OCI-LY7 (cell line): ENCODE measurements around the gene SEZ6L. TPM values are rescaled to one million over a fixed set of nuclear protein-coding genes. Genes with fewer than 3 reads are reported as not detected.

ENCODE experiments used
- BruUV-seq: library from RNA; stranded (reverse); fragments of 400-500 nt; replicated peaks from 2 replicates; lab custom pipeline; 2021; lab: Mats Ljungman, UMichigan
- CTCF ChIA-PET: fragments of 300-600 bp; sonication (Branson Sonifier 250); formaldehyde crosslinking; loops from one replicate; lab custom pipeline; 2022; ENCODE audit warnings: antibody characterized with exemption; ENCODE audit not compliant: unreplicated experiment; lab: Charles Lee
- POLR2A ChIA-PET: fragments of 300-600 bp; sonication (Branson Sonifier 250); formaldehyde crosslinking; loops from one replicate; lab custom pipeline; 2022; ENCODE audit warnings: antibody characterized with exemption; lab: Charles Lee
- DNase-seq: peaks from one replicate; pipeline ENCODE4 v3.0.0-alpha.2; 2015; ENCODE audit warnings: low spot score
- H2AFZ ChIP-seq: fragments of 200-600 bp; sonication (generic), shearing (Covaris generic); 2 replicates; pipeline ENCODE4 v1.6.1; 2014; ENCODE audit warnings: mild to moderate bottlenecking, antibody characterized with exemption, low read length, moderate library complexity
- H3K27ac ChIP-seq: fragments of 200-600 bp; sonication (generic); 2 replicates; pipeline ENCODE4 v1.5.1; 2014; ENCODE audit warnings: mixed run types, low read depth, mild to moderate bottlenecking, moderate library complexity, low read length, inconsistent platforms; ENCODE audit not compliant: poor library complexity, severe bottlenecking
- H3K36me3 ChIP-seq: fragments of 200-600 bp; sonication (generic); 2 replicates; pipeline ENCODE4 v1.6.1; 2014; ENCODE audit warnings: mild to moderate bottlenecking, antibody characterized with exemption, low read length, moderate library complexity, mixed read lengths; ENCODE audit not compliant: insufficient read depth
- H3K4me1 ChIP-seq: fragments of 200-600 bp; sonication (generic); 2 replicates; pipeline ENCODE4 v1.5.1; 2014; ENCODE audit warnings: mild to moderate bottlenecking, low read length; ENCODE audit not compliant: insufficient read depth, poor library complexity, severe bottlenecking
- H3K4me2 ChIP-seq: fragments of 200-600 bp; sonication (generic); 2 replicates; pipeline ENCODE4 v1.6.1; 2014; ENCODE audit warnings: mild to moderate bottlenecking, low read length
- H3K4me3 ChIP-seq: fragments of 200-600 bp; sonication (generic); 2 replicates; pipeline ENCODE4 v1.5.1; 2014; ENCODE audit warnings: mild to moderate bottlenecking, low read depth, low read length; ENCODE audit not compliant: poor library complexity, severe bottlenecking
- H3K79me2 ChIP-seq: fragments of 200-600 bp; sonication (generic); 2 replicates; pipeline ENCODE4 v1.6.1; 2016; ENCODE audit warnings: low read depth, mild to moderate bottlenecking, low read length, moderate library complexity, mixed read lengths; ENCODE audit not compliant: insufficient read depth
- H3K9me2 ChIP-seq: fragments of 200-600 bp; sonication (generic); 2 replicates; pipeline ENCODE4 v1.6.1; 2016; ENCODE audit warnings: mild to moderate bottlenecking, low read length, mixed read lengths; ENCODE audit not compliant: insufficient read depth
- H3K9me3 ChIP-seq: fragments of 200-600 bp; sonication (generic); 2 replicates; pipeline ENCODE4 v1.6.1; 2014; ENCODE audit warnings: mild to moderate bottlenecking, mixed run types, low read length, mixed read lengths
- H4K20me1 ChIP-seq: fragments of 200-600 bp; sonication (generic); 2 replicates; pipeline ENCODE4 v1.6.1; 2014; ENCODE audit warnings: mild to moderate bottlenecking, antibody characterized with exemption, low read length, moderate library complexity, mixed read lengths; ENCODE audit not compliant: insufficient read depth
- EZH2phosphoT487 ChIP-seq: fragments of 200-600 bp; sonication (generic); IDR thresholded peaks from 2 replicates; pipeline ENCODE4 v1.6.1; 2018; ENCODE audit warnings: low read depth, borderline replicate concordance, mild to moderate bottlenecking, mixed run types, antibody characterized with exemption, low read length, moderate library complexity, mixed read lengths
- intact Hi-C: fragments of 100-400 bp; cut with micrococcal nuclease; formaldehyde crosslinking; loops from one replicate; pipeline ENCODE4 v1.10.0; 2022; ENCODE audit not compliant: unreplicated experiment
- total RNA-seq, 2 experiments: library from RNA; depleted of rRNA in 1 of 2; stranded (reverse); fragments of >200 nt in 1 of 2; shearing (Covaris generic) in 1 of 2; gene quantifications; 2 replicates each; pipeline ENCODE4 v1.2.3, GENCODE V29; 2014 to 2022
- TF ChIP-seq, protein P1 (sequence below): fragments of 200-600 bp; sonication (generic); conservative IDR thresholded peaks from 2 replicates; pipeline ENCODE4 v1.5.1; 2014; ENCODE audit warnings: mild to moderate bottlenecking, antibody characterized with exemption, low read length, moderate library complexity, mixed read lengths

Gene SEZ6L
- total RNA-seq, 2 experiments from 2014 or later = not detected

DNA sequence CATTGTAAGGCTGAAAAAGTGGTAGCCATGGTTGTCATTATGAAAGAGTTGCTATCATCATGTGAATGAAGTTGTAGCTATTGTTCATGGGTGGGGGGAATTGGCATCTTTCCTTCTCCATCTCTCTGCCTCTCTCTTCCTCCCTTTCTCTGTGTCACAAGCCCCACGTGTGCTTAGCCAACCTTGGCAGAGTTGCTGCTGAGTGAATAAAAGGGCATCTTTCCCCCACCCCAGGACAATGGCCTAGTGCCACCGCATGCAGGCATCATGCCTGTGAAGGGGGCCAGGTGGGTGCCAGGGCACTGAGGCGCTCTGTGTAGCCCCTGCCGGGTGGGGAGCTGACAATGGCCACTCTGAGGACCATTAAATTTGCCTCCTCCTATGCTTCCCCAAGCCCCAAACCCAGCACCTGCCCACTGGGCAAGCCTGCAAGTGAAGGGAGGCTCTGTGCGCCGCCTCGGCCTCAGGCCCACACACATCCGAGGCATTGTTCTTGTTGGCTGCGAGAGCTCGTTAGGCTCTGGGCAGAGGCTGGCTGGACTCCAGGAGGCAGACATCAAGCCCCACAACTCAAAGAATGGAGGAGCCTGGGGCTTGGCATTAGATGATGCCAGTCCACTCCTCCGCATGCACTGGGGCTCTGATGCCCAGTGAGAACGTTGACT, 103.9 kb downstream of the SEZ6L start:
- intact Hi-C loops = no loop called here
- no TSS peak for BruUV-seq
- POLR2A ChIA-PET = no interaction called here
- no peak overlapping the region for H3K4me2 ChIP-seq
- CTCF ChIA-PET = interaction anchor here (0.6 kb wide), 1 partner anchor 41 kb away, joined by 3 read pairs; no protein-coding TSS in a partner anchor
- no peaks in the 10 kb centered on the region for H3K36me3 ChIP-seq
- no peaks in the 10 kb centered on the region for H3K9me3 ChIP-seq
- TF ChIP-seq, protein P1, sequence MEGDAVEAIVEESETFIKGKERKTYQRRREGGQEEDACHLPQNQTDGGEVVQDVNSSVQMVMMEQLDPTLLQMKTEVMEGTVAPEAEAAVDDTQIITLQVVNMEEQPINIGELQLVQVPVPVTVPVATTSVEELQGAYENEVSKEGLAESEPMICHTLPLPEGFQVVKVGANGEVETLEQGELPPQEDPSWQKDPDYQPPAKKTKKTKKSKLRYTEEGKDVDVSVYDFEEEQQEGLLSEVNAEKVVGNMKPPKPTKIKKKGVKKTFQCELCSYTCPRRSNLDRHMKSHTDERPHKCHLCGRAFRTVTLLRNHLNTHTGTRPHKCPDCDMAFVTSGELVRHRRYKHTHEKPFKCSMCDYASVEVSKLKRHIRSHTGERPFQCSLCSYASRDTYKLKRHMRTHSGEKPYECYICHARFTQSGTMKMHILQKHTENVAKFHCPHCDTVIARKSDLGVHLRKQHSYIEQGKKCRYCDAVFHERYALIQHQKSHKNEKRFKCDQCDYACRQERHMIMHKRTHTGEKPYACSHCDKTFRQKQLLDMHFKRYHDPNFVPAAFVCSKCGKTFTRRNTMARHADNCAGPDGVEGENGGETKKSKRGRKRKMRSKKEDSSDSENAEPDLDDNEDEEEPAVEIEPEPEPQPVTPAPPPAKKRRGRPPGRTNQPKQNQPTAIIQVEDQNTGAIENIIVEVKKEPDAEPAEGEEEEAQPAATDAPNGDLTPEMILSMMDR = no peak
- TF ChIP-seq EZH2phosphoT487 = no peak
- no peak for DNase-seq
- H3K4me3 ChIP-seq = no peak overlapping the region
- no peaks in the 10 kb centered on the region for H3K79me2 ChIP-seq
- no peak overlapping the region for H2AFZ ChIP-seq
- no peaks in the 10 kb centered on the region for H3K9me2 ChIP-seq
- no peak overlapping the region for H3K27ac ChIP-seq
- no peaks in the 10 kb centered on the region for H3K4me1 ChIP-seq
- no peaks in the 10 kb centered on the region for H4K20me1 ChIP-seq

DNA sequence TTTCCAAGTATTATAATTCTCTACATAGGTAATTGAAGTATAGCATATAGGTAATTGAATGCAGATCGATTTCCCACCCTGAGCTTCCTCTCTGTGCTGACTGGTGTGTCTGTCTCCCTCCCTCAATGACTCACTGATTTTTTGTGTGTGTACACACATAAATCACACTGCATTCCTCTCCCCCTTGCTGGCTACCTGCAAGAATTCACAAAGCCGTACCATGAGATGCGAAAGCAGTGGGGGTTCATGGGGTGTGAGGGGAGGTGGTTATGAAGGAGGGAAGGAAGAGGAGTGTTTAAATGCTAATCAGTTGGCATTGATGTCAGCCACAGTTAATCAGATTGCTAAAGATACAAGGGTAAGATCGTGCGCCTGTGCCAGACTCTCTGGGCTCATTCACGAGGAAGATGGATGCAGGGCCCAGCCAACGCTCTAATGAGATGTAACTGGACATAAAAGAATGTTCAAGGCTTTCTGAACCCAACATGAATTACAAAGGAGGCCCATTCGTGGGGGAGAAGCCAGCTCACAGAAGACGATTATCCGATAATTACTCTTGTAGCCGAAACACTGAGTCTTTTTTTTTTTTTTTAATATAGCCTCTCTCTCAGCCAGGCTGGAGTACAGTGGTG, 107.4 kb downstream of the SEZ6L start:
- ChIA-PET POLR2A (no interaction called here), CTCF (no interaction called here)
- Histone ChIP-seq H3K9me3 (no peaks in the 10 kb centered on the region), H2AFZ (no peak overlapping the region), H3K9me2 (no peaks in the 10 kb centered on the region), H3K79me2 (no peaks in the 10 kb centered on the region), H3K4me3 (no peak overlapping the region), H4K20me1 (no peaks in the 10 kb centered on the region), H3K4me1 (no peaks in the 10 kb centered on the region), H3K27ac (no peak overlapping the region), H3K36me3 (no peaks in the 10 kb centered on the region), H3K4me2 (no peak overlapping the region)
- BruUV-seq = no TSS peak
- no peak for DNase-seq
- TF ChIP-seq, protein P1 = no peak
- TF ChIP-seq EZH2phosphoT487 = no peak
- intact Hi-C loops = no loop called here

DNA sequence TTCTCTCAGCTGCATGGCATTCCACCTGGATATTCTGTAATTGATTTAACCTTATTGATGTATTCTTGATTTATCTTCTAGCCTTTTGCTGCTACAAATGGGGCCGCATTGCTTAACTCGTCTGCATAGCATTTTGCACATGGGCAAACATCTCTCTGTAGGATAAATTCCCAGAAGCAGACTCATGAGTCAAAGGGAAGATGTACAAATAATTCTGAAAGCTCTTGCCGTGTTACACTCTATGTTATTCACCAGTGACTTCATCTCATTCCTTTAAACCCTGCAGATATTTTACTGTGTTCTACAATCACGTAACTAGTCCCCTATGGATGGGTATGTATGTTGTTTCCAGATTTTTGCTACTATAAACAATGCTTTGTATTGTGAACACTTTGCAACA, 112.7 kb downstream of the SEZ6L start:
- H3K79me2 ChIP-seq = no peaks in the 10 kb centered on the region
- ChIA-PET POLR2A (interaction anchor here (1.0 kb wide), 1 partner anchor 12 kb away, joined by 3 read pairs; no protein-coding TSS in a partner anchor), CTCF (no interaction called here)
- no peaks in the 10 kb centered on the region for H3K4me1 ChIP-seq
- no TSS peak for BruUV-seq
- intact Hi-C loops = no loop called here
- no peaks in the 10 kb centered on the region for H4K20me1 ChIP-seq
- H3K4me2 ChIP-seq = no peak overlapping the region
- no peak for DNase-seq
- no peaks in the 10 kb centered on the region for H3K36me3 ChIP-seq
- H3K9me3 ChIP-seq = no peaks in the 10 kb centered on the region
- H2AFZ ChIP-seq = no peak overlapping the region
- no peak for TF ChIP-seq EZH2phosphoT487
- TF ChIP-seq, protein P1 = no peak
- no peaks in the 10 kb centered on the region for H3K9me2 ChIP-seq
- H3K4me3 ChIP-seq = no peak overlapping the region
- no peak overlapping the region for H3K27ac ChIP-seq
